ENCODE measurements around the gene STBD1.

DNA sequence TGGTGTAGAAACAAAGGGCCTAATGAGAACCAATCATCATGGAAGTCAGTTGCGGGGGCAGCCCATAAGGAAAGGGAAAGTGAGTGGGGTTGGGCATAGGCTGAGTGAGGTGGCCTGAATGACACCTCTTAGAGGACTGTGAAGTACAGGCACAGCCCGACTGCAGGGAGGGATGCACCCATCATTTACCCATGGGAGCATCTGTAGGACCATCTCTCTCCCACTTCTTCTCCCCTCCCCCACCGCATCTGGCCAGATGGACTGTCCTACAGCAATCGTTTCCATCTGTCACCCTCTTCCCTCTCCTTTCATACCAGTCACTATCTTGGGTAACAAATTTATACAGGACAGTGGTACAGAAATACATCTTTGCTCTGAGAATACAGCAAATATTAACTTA, 4.2 kb downstream of the STBD1 start:
- TF ChIP-seq, protein P1, sequence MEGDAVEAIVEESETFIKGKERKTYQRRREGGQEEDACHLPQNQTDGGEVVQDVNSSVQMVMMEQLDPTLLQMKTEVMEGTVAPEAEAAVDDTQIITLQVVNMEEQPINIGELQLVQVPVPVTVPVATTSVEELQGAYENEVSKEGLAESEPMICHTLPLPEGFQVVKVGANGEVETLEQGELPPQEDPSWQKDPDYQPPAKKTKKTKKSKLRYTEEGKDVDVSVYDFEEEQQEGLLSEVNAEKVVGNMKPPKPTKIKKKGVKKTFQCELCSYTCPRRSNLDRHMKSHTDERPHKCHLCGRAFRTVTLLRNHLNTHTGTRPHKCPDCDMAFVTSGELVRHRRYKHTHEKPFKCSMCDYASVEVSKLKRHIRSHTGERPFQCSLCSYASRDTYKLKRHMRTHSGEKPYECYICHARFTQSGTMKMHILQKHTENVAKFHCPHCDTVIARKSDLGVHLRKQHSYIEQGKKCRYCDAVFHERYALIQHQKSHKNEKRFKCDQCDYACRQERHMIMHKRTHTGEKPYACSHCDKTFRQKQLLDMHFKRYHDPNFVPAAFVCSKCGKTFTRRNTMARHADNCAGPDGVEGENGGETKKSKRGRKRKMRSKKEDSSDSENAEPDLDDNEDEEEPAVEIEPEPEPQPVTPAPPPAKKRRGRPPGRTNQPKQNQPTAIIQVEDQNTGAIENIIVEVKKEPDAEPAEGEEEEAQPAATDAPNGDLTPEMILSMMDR (IDR thresholded peaks at IDR 0.05) = no peak
- TF ChIP-seq POLR2A (IDR thresholded peaks at IDR 0.05) (no peak), POLR2AphosphoS5 (IDR thresholded peaks at IDR 0.05) (no peak)
